GM21576 (cell line): ENCODE data around the gene STN1.

Experiments used
- ATAC-seq: cut with Tn5 transposase; IDR thresholded peaks from one replicate; pipeline ENCODE4 v1.9.1; 2021; ENCODE audit warnings: mild to moderate bottlenecking, moderate library complexity; ENCODE audit not compliant: unreplicated experiment

STN1 gene

GRCh38 chr10:103870516-103870915 is 47.5 kb downstream of the STN1 start:
- no peak for ATAC-seq

GRCh38 chr10:103869336-103869735 is 48.6 kb downstream of the STN1 start:
- ATAC-seq: no peak

GRCh38 chr10:103868200-103868599 is 49.8 kb downstream of the STN1 start:
- ATAC-seq: no peak

- ATAC-seq: no peak
These were observed 56.5 kb downstream of the STN1 start for GRCh38 chr10:103861505-103861904.

- peak; percentile 77 for ATAC-seq
These were observed 58.6 kb downstream of the STN1 start for GRCh38 chr10:103859161-103860086.

- no peak for ATAC-seq
These were observed 59.6 kb downstream of the STN1 start for GRCh38 chr10:103858360-103858759.

- ATAC-seq: no peak
These were observed 61.2 kb downstream of the STN1 start for GRCh38 chr10:103856797-103857170.

- ATAC-seq: no peak
These were observed 61.9 kb downstream of the STN1 start for GRCh38 chr10:103855852-103856796.

- ATAC-seq: no peak
These were observed 62.6 kb downstream of the STN1 start, which contains the start of gene SH3PXD2A for GRCh38 chr10:103855424-103855823. Gene SH3PXD2A, minus strand, starts transcription at chr10:103855576. Its CDS starts 310 bp downstream, at chr10:103855266.

- no peak for ATAC-seq
These were observed 63.1 kb downstream of the STN1 start for GRCh38 chr10:103854686-103855391.

GRCh38 chr10:103854265-103854685 is 63.7 kb downstream of the STN1 start:
- ATAC-seq: no peak

- no peak for ATAC-seq
These were observed 64.3 kb downstream of the STN1 start for GRCh38 chr10:103853428-103854264.

- ATAC-seq: no peak
These were observed 65.1 kb downstream of the STN1 start for GRCh38 chr10:103852856-103853255.

GRCh38 chr10:103852189-103852711 is 65.7 kb downstream of the STN1 start:
- ATAC-seq: no peak

- no peak for ATAC-seq
These were observed 66.7 kb downstream of the STN1 start for GRCh38 chr10:103851261-103851660.

- no peak for ATAC-seq
These were observed 67.5 kb downstream of the STN1 start for GRCh38 chr10:103850572-103850895.

- ATAC-seq: no peak
These were observed 68.0 kb downstream of the STN1 start for GRCh38 chr10:103849880-103850571.

- ATAC-seq: no peak
These were observed 68.6 kb downstream of the STN1 start for GRCh38 chr10:103849212-103849877.
